Retinal pigment epithelial cell (primary cell): Measurements from ENCODE around the gene MBNL1.

Source experiments
- DNase-seq: peaks from one replicate; pipeline ENCODE4 v3.0.0-alpha.2; 2010; ENCODE audit warnings: low read depth
- H3K4me3 ChIP-seq: 2 replicates; pipeline ENCODE4 v1.5.1; 2011; ENCODE audit warnings: mild to moderate bottlenecking, low read length, control low read depth, moderate library complexity
- CTCF ChIP-seq: conservative IDR thresholded peaks from 2 replicates; pipeline ENCODE4 v1.5.1; 2011; ENCODE audit warnings: low read depth, low read length, control low read depth, inconsistent platforms

MBNL1 gene

GRCh38 chr3:152309535-152310307 lies 41.0 kb downstream of the MBNL1 start:
- no peak overlapping the region for H3K4me3 ChIP-seq
- no peak for DNase-seq
- TF ChIP-seq CTCF: no peak

GRCh38 chr3:152313430-152313829 lies 44.7 kb downstream of the MBNL1 start:
- TF ChIP-seq CTCF: no peak
- no peak for DNase-seq
- no peak overlapping the region for H3K4me3 ChIP-seq

DNA sequence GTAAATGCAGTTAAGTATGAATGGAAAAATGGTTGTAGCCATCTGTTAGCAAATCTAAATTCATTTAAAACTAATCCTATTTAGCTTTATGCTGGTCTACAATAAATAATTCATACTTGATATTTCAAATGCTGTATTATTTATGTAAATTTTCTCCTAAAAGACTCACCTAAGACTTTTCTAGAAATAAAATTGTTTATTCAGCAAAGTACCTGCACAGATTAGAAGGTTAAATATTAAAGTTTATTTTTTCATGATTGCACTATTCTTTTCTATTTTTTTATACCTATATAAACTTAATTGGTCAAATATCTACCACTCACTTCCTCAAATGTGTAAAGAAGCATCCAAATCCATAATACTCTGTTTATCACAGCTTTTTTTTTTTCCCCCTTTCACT lies 45.2 kb downstream of the MBNL1 start:
- no peak overlapping the region for H3K4me3 ChIP-seq
- DNase-seq: no peak
- no peak for TF ChIP-seq CTCF

- TF ChIP-seq CTCF: no peak
- H3K4me3 ChIP-seq: no peak overlapping the region
- no peak for DNase-seq
Observed at GRCh38 chr3:152314677-152315353, 46.1 kb downstream of the MBNL1 start.

DNA sequence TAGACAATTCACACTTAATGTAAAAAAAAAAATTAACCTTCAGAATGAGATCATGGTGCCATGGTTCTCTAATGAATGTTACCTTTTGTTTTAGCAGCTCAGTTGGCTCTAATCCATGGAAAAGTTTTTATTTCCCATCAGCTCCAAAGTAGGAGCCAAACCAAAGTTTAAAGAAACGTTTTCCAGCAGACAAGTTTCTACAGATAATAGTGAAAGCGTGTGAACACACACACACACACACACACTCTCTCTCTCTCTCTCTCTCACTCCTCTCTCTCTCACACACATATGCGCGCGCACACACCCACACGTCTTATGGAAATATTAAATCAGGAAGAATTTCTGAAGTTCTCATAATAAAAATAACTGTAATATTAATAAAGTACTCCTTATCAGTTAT lies 46.9 kb downstream of the MBNL1 start:
- H3K4me3 ChIP-seq: no peak overlapping the region
- DNase-seq: no peak
- TF ChIP-seq CTCF: no peak

DNA sequence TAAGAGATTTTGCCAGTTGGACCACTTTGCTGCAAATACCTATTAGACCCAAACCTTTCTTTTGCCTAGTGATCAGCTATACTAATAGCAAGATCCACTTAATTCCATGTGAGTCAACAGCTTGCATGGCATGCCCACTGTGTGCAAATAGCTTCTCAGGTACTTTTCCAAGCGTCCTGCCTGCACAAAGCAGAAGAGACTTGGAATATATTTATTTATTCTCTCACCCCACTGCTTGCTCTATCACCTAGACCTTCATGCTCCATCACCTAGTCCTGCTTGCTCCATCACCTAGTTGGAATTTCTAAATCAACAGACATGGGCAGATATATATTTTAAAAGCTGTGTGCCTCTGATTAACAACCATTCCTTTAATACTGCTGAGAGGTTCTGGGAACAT lies 47.6 kb downstream of the MBNL1 start:
- TF ChIP-seq CTCF: no peak
- DNase-seq: no peak
- no peak overlapping the region for H3K4me3 ChIP-seq

GRCh38 chr3:152317184-152317583 lies 48.5 kb downstream of the MBNL1 start:
- DNase-seq: no peak
- H3K4me3 ChIP-seq: no peak overlapping the region
- no peak for TF ChIP-seq CTCF
